K562 (cell line): ENCODE data around the gene IFRD1. TPM values are rescaled to one million over a fixed set of nuclear protein-coding genes. Genes with fewer than 3 reads are reported as not detected.

Source experiments
- ATAC-seq: fragments of 200-7000 bp; cut with Tn5 transposase; 3 replicates; pipeline ENCODE4 v1.9.1; 2020; ENCODE audit warnings: moderate library complexity
- BruUV-seq: library from RNA; stranded (reverse); fragments of 400-500 nt; replicated peaks from 2 replicates; lab custom pipeline; 2021; lab: Mats Ljungman, UMichigan
- CTCF ChIA-PET: fragments of 300-600 bp; formaldehyde crosslinking; extraction: SDS; loops from one replicate; lab custom pipeline; 2021; ENCODE audit warnings: low intra/inter-chr PET ratio; lab: Yijun Ruan, JAX
- POLR2A ChIA-PET: fragments of 300-600, 350-650 bp; sonication (Branson Sonifier 250); formaldehyde crosslinking; extraction: SDS; loops from one replicate; lab custom pipeline; 2021; ENCODE audit warnings: antibody characterized with exemption, inconsistent platforms; lab: Yijun Ruan, JAX
- DNase-seq, 4 experiments: peaks; one replicate each; pipeline versions ENCODE4 v3.0.0 to v3.0.0-alpha.2; 2011 to 2018; ENCODE audit warnings: low spot score in 3 of 4, mixed read lengths in 3 of 4; ENCODE audit errors: extremely low read depth in 1 of 4
- FAIRE-seq: peaks from 2 replicates; lab custom pipeline; 2011; peaks lifted over from hg19 to GRCh38; lab: Jason Lieb, UNC
- H2AFZ ChIP-seq: 2 replicates; pipeline ENCODE4 v1.6.0; 2011; ENCODE audit warnings: low read depth, low read length, control low read depth, inconsistent platforms
- H3K27ac ChIP-seq: fragments of 200-600 bp; 3 replicates; pipeline ENCODE4 v1.8.0; 2011; ENCODE audit warnings: low read depth, mild to moderate bottlenecking, control low read depth, inconsistent platforms, low read length, moderate library complexity, mixed read lengths; ENCODE audit errors: extremely low read depth
- H3K27me3 ChIP-seq, 2 experiments: fragments of 300-600 bp in 1 of 2; 2 replicates in 1 of 2; 3 replicates in 1 of 2; pipeline versions ENCODE4 v1.6.0 to v1.8.0; 2011; ENCODE audit warnings: inconsistent platforms in 2 of 2, low read length in 2 of 2, mild to moderate bottlenecking in 1 of 2, mixed read lengths in 1 of 2, moderate library complexity in 1 of 2; ENCODE audit not compliant: control insufficient read depth in 2 of 2, insufficient read depth in 2 of 2
- H3K36me3 ChIP-seq: fragments of 300-600 bp; 3 replicates; pipeline ENCODE4 v1.8.0; 2011; ENCODE audit warnings: mild to moderate bottlenecking, low read length, inconsistent platforms; ENCODE audit not compliant: control insufficient read depth, insufficient read depth
- H3K4me1 ChIP-seq, 2 experiments: fragments of 200-600 bp in 1 of 2; replicated peaks in 1 of 2; 2 replicates in 1 of 2; 3 replicates in 1 of 2; pipeline versions ENCODE4 v1.5.1 to v1.8.0; 2011; ENCODE audit warnings: inconsistent platforms in 2 of 2, low read length in 2 of 2, mild to moderate bottlenecking in 1 of 2, mixed read lengths in 1 of 2, moderate library complexity in 1 of 2; ENCODE audit not compliant: control insufficient read depth in 2 of 2, insufficient read depth in 2 of 2
- H3K4me2 ChIP-seq: 2 replicates; pipeline ENCODE4 v1.6.1; 2011; ENCODE audit warnings: low read length, control low read depth, inconsistent platforms, mixed read lengths; ENCODE audit not compliant: insufficient read depth
- H3K4me3 ChIP-seq: fragments of 200-600 bp; sonication (generic), shearing (Covaris generic); 2 replicates; pipeline ENCODE4 v1.5.1; 2016; ENCODE audit warnings: control low read depth, inconsistent platforms
- H3K79me2 ChIP-seq: fragments of 200-600 bp; 3 replicates; pipeline ENCODE4 v1.8.0; 2011; ENCODE audit warnings: low read length, inconsistent platforms; ENCODE audit not compliant: control insufficient read depth, insufficient read depth
- H3K9ac ChIP-seq, 2 experiments: 2 replicates each; pipeline versions ENCODE4 v1.6.0 to v1.6.1; 2011; ENCODE audit warnings: low read depth in 2 of 2, low read length in 2 of 2, control low read depth in 1 of 2, inconsistent platforms in 1 of 2, mild to moderate bottlenecking in 1 of 2, mixed read lengths in 1 of 2; ENCODE audit not compliant: insufficient read depth in 1 of 2
- H3K9me1 ChIP-seq: one replicate; pipeline ENCODE4 v1.6.0; 2011; ENCODE audit warnings: inconsistent platforms, mild to moderate bottlenecking, low read length, moderate library complexity; ENCODE audit not compliant: control insufficient read depth, insufficient read depth
- H3K9me3 ChIP-seq: replicated peaks from 2 replicates; pipeline ENCODE4 v1.5.1; 2011; ENCODE audit warnings: low read depth, low read length, inconsistent platforms; ENCODE audit not compliant: control insufficient read depth, insufficient read depth
- H4K20me1 ChIP-seq: replicated peaks from 2 replicates; pipeline ENCODE4 v1.6.1; 2011; ENCODE audit warnings: low read length, inconsistent platforms, mixed read lengths; ENCODE audit not compliant: control insufficient read depth, insufficient read depth
- ASH1L ChIP-seq: fragments of 450-650 bp; IDR thresholded peaks from 2 replicates; pipeline ENCODE4 v1.6.1; 2018; ENCODE audit warnings: borderline replicate concordance, mild to moderate bottlenecking, low read depth; ENCODE audit not compliant: partially characterized antibody
- CTBP1 ChIP-seq: fragments of 450-650 bp; IDR thresholded peaks from 2 replicates; pipeline ENCODE4 v1.6.1; 2016; ENCODE audit warnings: borderline replicate concordance
- DACH1 ChIP-seq: fragments of 450-650 bp; IDR thresholded peaks from 2 replicates; pipeline ENCODE4 v1.6.1; 2018; ENCODE audit not compliant: partially characterized antibody
- HNRNPLL ChIP-seq: fragments of 200-400 bp; formaldehyde crosslinking; IDR thresholded peaks from 2 replicates; pipeline ENCODE4 v1.6.1; 2017; ENCODE audit warnings: low read length, low read depth, mild to moderate bottlenecking; ENCODE audit not compliant: poor library complexity, severe bottlenecking
- NR2C1 ChIP-seq, 2 experiments: fragments of 450-650 bp; IDR thresholded peaks; 2 replicates each; pipeline ENCODE4 v1.6.1; 2017; ENCODE audit warnings: mild to moderate bottlenecking in 2 of 2, antibody characterized with exemption in 1 of 2, inconsistent platforms in 1 of 2, missing compliant biosample characterization in 1 of 2, missing genetic modification characterization in 1 of 2
- RBM17 ChIP-seq: fragments of 200-400 bp; formaldehyde crosslinking; IDR thresholded peaks from 2 replicates; pipeline ENCODE4 v1.6.1; 2017; ENCODE audit warnings: low read depth, mild to moderate bottlenecking, low read length, borderline replicate concordance
- whole genome bisulfite sequencing: fragments of 100-300 bp; shearing (Covaris generic); methylation state at CpG from one replicate; pipeline ENCODE4 v1.1.6; 2016; ENCODE audit warnings: low coverage, mixed read lengths; ENCODE audit not compliant: insufficient coverage; ENCODE audit errors: missing lambda C conversion rate; 5-methylcytosine and 5-hydroxymethylcytosine counted together
- in situ Hi-C: fragments of 300-500 bp; cut with MboI; formaldehyde crosslinking; loops from 4 replicates; pipeline ENCODE4 v1.15.0; 2018; ENCODE audit warnings: inconsistent platforms, mixed read lengths
- intact Hi-C: fragments of 100-400 bp; cut with micrococcal nuclease; formaldehyde crosslinking; loops from 2 replicates; pipeline ENCODE4 v1.14.2; 2022
- polyA plus RNA-seq, 8 experiments: library from polyadenylated mRNA; depleted of rRNA in 4 of 8; stranded (reverse) in 5 of 8; unstranded in 3 of 8; fragments of >200 nt; fragmentation: Nextera tagmentation in 2 of 8; fragmentation: Illumina TruSeq in 1 of 8; extraction: Ambion mirVana in 2 of 8; extraction: Trizol in 1 of 8; gene quantifications; 2 replicates each; pipeline versions ENCODE4 v1.2.1 to v1.2.3, GENCODE V29; 2011 to 2014; ENCODE audit warnings: inconsistent platforms in 1 of 8, missing spikeins in 1 of 8
- total RNA-seq, 7 experiments: library from RNA; depleted of rRNA in 6 of 7; stranded (reverse); fragments of >200 nt in 6 of 7; fragmentation: Illumina TruSeq in 2 of 7; extraction: Trizol in 2 of 7; gene quantifications; 2 replicates each; pipeline versions ENCODE4 v1.2.1 to v1.2.3, GENCODE V29; 2011 to 2021; ENCODE audit warnings: low replicate concordance in 1 of 7
- TF ChIP-seq, protein P1 (sequence below): fragments of 200-600 bp; sonication (generic); IDR thresholded peaks from one replicate; pipeline ENCODE4 v1.6.1; 2012; ENCODE audit warnings: mild to moderate bottlenecking, low read depth, low read length, inconsistent platforms
- TF ChIP-seq, protein P2 (sequence below), 2 experiments: fragments of 450-650 bp in 1 of 2; sonication (generic) in 1 of 2; formaldehyde crosslinking in 1 of 2; IDR thresholded peaks in 1 of 2; conservative IDR thresholded peaks in 1 of 2; 2 replicates each; pipeline versions ENCODE4 v1.6.1 to v1.8.1; 2016 to 2023; ENCODE audit warnings: mild to moderate bottlenecking in 2 of 2, moderate library complexity in 2 of 2, inconsistent platforms in 1 of 2, missing genetic modification reagents in 1 of 2

The IFRD1 gene
- total and polyA plus RNA-seq, 9 of the 15 experiments (the other 6 are each of a cell fraction or from before 2014, with no cell fraction given): 27.6 to 81.8 (median 68.1) TPM

DNA sequence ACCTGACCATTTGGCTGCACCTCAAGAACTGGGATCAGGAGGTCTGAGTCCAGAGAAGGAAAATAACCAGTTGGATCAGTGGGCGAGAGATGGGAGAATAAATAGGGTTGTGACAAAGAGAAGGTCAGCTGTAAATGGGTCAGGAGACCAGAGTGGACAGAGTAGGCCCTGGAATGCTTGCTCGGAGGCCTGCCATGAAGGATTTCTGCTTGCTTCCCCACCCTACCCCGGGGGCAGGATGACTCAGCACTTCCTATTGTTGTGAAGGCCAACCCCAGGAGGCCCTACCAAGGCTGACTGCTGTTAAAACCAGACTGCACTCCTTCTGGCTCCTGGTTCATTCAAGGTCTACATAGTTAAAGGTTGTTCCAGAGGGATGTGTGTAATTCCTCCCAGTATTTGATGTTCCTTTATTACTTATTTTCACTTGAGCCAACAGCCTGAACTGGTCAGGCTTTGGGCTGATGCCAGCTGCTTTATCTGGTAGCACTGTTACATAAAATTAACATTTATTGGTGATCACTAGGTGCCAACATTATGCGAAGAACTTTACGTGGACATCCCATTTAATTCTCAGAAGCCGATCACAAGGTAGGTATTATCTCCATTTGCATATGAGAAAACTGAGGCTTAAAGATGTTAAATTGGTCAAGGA, 27.3 kb upstream of the IFRD1 start:
- Histone ChIP-seq H3K9ac (no peak overlapping the region), H3K4me1 (peaks cover 0 to 20% of the 10 kb centered on the region in 2 experiments; a peak in 4 of 5 replicates), H2AFZ (peak overlapping the region; percentile 86), H3K27me3 (no peaks in the 10 kb centered on the region), H3K4me2 (peak overlapping the region; percentile 66), H3K9me1 (no peaks in the 10 kb centered on the region), H3K79me2 (no peaks in the 10 kb centered on the region), H3K4me3 (no peak overlapping the region), H3K9me3 (no peaks in the 10 kb centered on the region), H3K36me3 (no peaks in the 10 kb centered on the region), H4K20me1 (no peaks in the 10 kb centered on the region), H3K27ac (peak overlapping the region; percentile 42)
- POLR2A ChIA-PET: interaction anchor here (0.9 to 3.6 kb wide), 3 partner anchors 9 to 28 kb away, joined by 4 to 19 read pairs (median 5); partner anchors contain the start of gene IFRD1
- CTCF ChIA-PET: no interaction called here
- ATAC-seq (peak; percentile 96), FAIRE-seq (peak; percentile 88), DNase-seq (peak; percentile 85 to 91 (median 89))
- in situ Hi-C loops (no loop called here), intact Hi-C loops (loop anchor here (10.0 kb wide), 1 partner anchor 558 kb away; no protein-coding TSS in a partner anchor)
- no TSS peak for BruUV-seq
- 37% methylated on average over 6 of the region's 6 CpGs for WGBS
- TF ChIP-seq CTBP1 (no peak), ASH1L (no peak), DACH1 (no peak), RBM17 (no peak), NR2C1 (IDR thresholded peaks at IDR 0.05) (no peak), NR2C1 (tag; IDR thresholded peaks at IDR 0.05) (no peak), HNRNPLL (no peak)
- TF ChIP-seq, protein P1, sequence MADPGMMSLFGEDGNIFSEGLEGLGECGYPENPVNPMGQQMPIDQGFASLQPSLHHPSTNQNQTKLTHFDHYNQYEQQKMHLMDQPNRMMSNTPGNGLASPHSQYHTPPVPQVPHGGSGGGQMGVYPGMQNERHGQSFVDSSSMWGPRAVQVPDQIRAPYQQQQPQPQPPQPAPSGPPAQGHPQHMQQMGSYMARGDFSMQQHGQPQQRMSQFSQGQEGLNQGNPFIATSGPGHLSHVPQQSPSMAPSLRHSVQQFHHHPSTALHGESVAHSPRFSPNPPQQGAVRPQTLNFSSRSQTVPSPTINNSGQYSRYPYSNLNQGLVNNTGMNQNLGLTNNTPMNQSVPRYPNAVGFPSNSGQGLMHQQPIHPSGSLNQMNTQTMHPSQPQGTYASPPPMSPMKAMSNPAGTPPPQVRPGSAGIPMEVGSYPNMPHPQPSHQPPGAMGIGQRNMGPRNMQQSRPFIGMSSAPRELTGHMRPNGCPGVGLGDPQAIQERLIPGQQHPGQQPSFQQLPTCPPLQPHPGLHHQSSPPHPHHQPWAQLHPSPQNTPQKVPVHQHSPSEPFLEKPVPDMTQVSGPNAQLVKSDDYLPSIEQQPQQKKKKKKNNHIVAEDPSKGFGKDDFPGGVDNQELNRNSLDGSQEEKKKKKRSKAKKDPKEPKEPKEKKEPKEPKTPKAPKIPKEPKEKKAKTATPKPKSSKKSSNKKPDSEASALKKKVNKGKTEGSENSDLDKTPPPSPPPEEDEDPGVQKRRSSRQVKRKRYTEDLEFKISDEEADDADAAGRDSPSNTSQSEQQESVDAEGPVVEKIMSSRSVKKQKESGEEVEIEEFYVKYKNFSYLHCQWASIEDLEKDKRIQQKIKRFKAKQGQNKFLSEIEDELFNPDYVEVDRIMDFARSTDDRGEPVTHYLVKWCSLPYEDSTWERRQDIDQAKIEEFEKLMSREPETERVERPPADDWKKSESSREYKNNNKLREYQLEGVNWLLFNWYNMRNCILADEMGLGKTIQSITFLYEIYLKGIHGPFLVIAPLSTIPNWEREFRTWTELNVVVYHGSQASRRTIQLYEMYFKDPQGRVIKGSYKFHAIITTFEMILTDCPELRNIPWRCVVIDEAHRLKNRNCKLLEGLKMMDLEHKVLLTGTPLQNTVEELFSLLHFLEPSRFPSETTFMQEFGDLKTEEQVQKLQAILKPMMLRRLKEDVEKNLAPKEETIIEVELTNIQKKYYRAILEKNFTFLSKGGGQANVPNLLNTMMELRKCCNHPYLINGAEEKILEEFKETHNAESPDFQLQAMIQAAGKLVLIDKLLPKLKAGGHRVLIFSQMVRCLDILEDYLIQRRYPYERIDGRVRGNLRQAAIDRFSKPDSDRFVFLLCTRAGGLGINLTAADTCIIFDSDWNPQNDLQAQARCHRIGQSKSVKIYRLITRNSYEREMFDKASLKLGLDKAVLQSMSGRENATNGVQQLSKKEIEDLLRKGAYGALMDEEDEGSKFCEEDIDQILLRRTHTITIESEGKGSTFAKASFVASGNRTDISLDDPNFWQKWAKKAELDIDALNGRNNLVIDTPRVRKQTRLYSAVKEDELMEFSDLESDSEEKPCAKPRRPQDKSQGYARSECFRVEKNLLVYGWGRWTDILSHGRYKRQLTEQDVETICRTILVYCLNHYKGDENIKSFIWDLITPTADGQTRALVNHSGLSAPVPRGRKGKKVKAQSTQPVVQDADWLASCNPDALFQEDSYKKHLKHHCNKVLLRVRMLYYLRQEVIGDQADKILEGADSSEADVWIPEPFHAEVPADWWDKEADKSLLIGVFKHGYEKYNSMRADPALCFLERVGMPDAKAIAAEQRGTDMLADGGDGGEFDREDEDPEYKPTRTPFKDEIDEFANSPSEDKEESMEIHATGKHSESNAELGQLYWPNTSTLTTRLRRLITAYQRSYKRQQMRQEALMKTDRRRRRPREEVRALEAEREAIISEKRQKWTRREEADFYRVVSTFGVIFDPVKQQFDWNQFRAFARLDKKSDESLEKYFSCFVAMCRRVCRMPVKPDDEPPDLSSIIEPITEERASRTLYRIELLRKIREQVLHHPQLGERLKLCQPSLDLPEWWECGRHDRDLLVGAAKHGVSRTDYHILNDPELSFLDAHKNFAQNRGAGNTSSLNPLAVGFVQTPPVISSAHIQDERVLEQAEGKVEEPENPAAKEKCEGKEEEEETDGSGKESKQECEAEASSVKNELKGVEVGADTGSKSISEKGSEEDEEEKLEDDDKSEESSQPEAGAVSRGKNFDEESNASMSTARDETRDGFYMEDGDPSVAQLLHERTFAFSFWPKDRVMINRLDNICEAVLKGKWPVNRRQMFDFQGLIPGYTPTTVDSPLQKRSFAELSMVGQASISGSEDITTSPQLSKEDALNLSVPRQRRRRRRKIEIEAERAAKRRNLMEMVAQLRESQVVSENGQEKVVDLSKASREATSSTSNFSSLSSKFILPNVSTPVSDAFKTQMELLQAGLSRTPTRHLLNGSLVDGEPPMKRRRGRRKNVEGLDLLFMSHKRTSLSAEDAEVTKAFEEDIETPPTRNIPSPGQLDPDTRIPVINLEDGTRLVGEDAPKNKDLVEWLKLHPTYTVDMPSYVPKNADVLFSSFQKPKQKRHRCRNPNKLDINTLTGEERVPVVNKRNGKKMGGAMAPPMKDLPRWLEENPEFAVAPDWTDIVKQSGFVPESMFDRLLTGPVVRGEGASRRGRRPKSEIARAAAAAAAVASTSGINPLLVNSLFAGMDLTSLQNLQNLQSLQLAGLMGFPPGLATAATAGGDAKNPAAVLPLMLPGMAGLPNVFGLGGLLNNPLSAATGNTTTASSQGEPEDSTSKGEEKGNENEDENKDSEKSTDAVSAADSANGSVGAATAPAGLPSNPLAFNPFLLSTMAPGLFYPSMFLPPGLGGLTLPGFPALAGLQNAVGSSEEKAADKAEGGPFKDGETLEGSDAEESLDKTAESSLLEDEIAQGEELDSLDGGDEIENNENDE: no peak
- TF ChIP-seq, protein P2, sequence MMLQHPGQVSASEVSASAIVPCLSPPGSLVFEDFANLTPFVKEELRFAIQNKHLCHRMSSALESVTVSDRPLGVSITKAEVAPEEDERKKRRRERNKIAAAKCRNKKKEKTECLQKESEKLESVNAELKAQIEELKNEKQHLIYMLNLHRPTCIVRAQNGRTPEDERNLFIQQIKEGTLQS (IDR thresholded peaks at IDR 0.05): peak; percentile 72
- TF ChIP-seq, protein P2 (CRISPR knock-in tag; conservative IDR thresholded peaks at IDR 0.05): no peak
